Esophagus muscularis mucosa (tissue), 4 donors: Measurements from ENCODE around the gene GPC6.

ENCODE experiments used
- EP300 ChIP-seq: sonication (generic); formaldehyde crosslinking; IDR thresholded peaks from one replicate; pipeline ENCODE4 v1.6.1; 2017; ENCODE audit warnings: antibody characterized with exemption
- POLR2A ChIP-seq: fragments of 450-650 bp; IDR thresholded peaks from one replicate; pipeline ENCODE4 v1.6.1; 2017; ENCODE audit warnings: antibody characterized with exemption, moderate library complexity, mild to moderate bottlenecking, low read depth
- POLR2AphosphoS5 ChIP-seq, 2 donors: sonication (generic); formaldehyde crosslinking; IDR thresholded peaks; one replicate each; pipeline ENCODE4 v1.6.1; 2017; ENCODE audit warnings: antibody characterized with exemption in 2 of 2
- TF ChIP-seq, protein P1 (sequence below), 3 experiments: fragments of 200-600 bp in 2 of 3; fragments of 450-650 bp in 1 of 3; sonication (generic) in 2 of 3; IDR thresholded peaks; one replicate each; pipeline ENCODE4 v1.5.1; 2017 to 2019; ENCODE audit warnings: antibody characterized with exemption in 3 of 3, mild to moderate bottlenecking in 2 of 3, moderate library complexity in 1 of 3

DNA sequence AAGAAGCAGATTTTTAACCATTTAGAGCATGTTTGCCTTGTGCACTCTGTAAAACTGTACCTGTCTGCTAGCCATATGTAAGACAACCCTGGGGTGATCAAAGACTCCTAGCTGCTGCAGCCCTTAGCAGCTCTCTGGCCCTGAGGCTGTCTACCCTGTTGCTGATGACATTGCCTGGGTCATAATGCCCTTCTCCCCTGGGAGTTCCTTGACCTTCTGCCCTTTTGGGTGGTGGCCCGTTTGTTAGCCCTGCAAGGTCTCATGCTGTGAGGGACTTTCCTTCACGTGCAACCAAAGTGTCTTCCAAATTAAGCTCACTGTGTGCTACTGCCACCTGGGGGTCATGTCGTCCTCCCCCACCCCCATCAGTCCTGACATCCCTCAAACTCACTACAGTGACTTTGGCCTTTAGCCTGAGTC is 7.4 kb downstream of the GPC6 start:
- TF ChIP-seq, protein P1, sequence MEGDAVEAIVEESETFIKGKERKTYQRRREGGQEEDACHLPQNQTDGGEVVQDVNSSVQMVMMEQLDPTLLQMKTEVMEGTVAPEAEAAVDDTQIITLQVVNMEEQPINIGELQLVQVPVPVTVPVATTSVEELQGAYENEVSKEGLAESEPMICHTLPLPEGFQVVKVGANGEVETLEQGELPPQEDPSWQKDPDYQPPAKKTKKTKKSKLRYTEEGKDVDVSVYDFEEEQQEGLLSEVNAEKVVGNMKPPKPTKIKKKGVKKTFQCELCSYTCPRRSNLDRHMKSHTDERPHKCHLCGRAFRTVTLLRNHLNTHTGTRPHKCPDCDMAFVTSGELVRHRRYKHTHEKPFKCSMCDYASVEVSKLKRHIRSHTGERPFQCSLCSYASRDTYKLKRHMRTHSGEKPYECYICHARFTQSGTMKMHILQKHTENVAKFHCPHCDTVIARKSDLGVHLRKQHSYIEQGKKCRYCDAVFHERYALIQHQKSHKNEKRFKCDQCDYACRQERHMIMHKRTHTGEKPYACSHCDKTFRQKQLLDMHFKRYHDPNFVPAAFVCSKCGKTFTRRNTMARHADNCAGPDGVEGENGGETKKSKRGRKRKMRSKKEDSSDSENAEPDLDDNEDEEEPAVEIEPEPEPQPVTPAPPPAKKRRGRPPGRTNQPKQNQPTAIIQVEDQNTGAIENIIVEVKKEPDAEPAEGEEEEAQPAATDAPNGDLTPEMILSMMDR (IDR thresholded peaks at IDR 0.05) = no peak
- TF ChIP-seq POLR2AphosphoS5 (IDR thresholded peaks at IDR 0.05) = no peak
- no peak for TF ChIP-seq POLR2A
- no peak for TF ChIP-seq EP300
